Endothelial cell of umbilical vein (primary cell): ENCODE data around the gene PKD2.

Experiments used
- CTCF ChIP-seq, 2 donors: IDR thresholded peaks; 1 replicate in 1 of 2; 2 replicates in 1 of 2; pipeline ENCODE4 v1.5.1; 2011; ENCODE audit warnings: low read length in 2 of 2, mild to moderate bottlenecking in 2 of 2, moderate library complexity in 2 of 2, control low read depth in 1 of 2, inconsistent platforms in 1 of 2, low read depth in 1 of 2; ENCODE audit not compliant: insufficient read depth in 1 of 2; ENCODE audit errors: extremely low read depth in 1 of 2
- EZH2 ChIP-seq: IDR thresholded peaks from 2 replicates; pipeline ENCODE4 v1.6.1; 2012; ENCODE audit warnings: borderline replicate concordance, low read depth, mild to moderate bottlenecking, moderate library complexity, low read length, inconsistent platforms; ENCODE audit not compliant: severe bottlenecking
- POLR2AphosphoS5 ChIP-seq: IDR thresholded peaks from 2 replicates; pipeline ENCODE4 v1.6.1; 2012; ENCODE audit warnings: low read depth, mild to moderate bottlenecking, control low read depth, low read length, moderate library complexity; ENCODE audit not compliant: insufficient read depth

GRCh38 chr4:88009871-88010270 is 2.4 kb downstream of the PKD2 start:
- TF ChIP-seq POLR2AphosphoS5 (no peak), CTCF (IDR thresholded peaks at IDR 0.05; ENCODE audit: extremely low read depth in 1 of 2, insufficient read depth in 1 of 2, low read depth in 1 of 2, low read length in 2 of 2) (no peak), EZH2 (no peak)
